ENCODE results near the gene CCDC89. TPM values are rescaled to one million over a fixed set of nuclear protein-coding genes. Genes with fewer than 3 reads are reported as not detected.

CCDC89 gene
- total and polyA plus RNA-seq, 9 of the 15 experiments (the other 6 are each of a cell fraction or from before 2014, with no cell fraction given): 0.07 to 0.09 TPM; not detected in 7

GRCh38 chr11:85709941-85710702, 24.1 kb upstream of the CCDC89 start (continued):
- TF ChIP-seq MGA (IDR thresholded peaks at IDR 0.05): no peak
